Neural progenitor cell (in vitro differentiated cells): ENCODE measurements around the gene LRWD1. TPM values are rescaled to one million over a fixed set of nuclear protein-coding genes. Genes with fewer than 3 reads are reported as not detected.
A peak's percentile ranks its signal among the peaks of the same experiment; 100 is the strongest.
"Not testable (repeated sequence)": the region's sequence is repeated elsewhere in the genome, so short reads cannot be mapped to it uniquely, and the experiment has no call there.

Experiments
- DNase-seq: peaks from one replicate; pipeline ENCODE4 v3.0.0-alpha.2; 2016; ENCODE audit warnings: low spot score
- H2AFZ ChIP-seq: fragments of 200-600 bp; sonication (generic); replicated peaks from 2 replicates; pipeline ENCODE4 v1.6.1; 2016; ENCODE audit warnings: antibody characterized with exemption
- H3F3A ChIP-seq: fragments of 200-600 bp; sonication (generic); 2 replicates; pipeline ENCODE4 v1.6.1; 2016; ENCODE audit warnings: antibody characterized with exemption, low read depth
- H3K27ac ChIP-seq: fragments of 200-600 bp; sonication (generic); 2 replicates; pipeline ENCODE4 v1.5.1; 2016; ENCODE audit warnings: mild to moderate bottlenecking
- H3K27me3 ChIP-seq: fragments of 200-600 bp; sonication (generic); 2 replicates; pipeline ENCODE4 v1.6.1; 2016; ENCODE audit warnings: mild to moderate bottlenecking, moderate library complexity
- H3K36me3 ChIP-seq: fragments of 200-600 bp; sonication (generic); 2 replicates; pipeline ENCODE4 v1.5.1; 2016
- H3K4me1 ChIP-seq: fragments of 200-600 bp; sonication (generic); 2 replicates; pipeline ENCODE4 v1.6.1; 2016; ENCODE audit warnings: mixed run types
- H3K4me2 ChIP-seq: fragments of 200-600 bp; sonication (generic); 2 replicates; pipeline ENCODE4 v1.6.1; 2016
- H3K4me3 ChIP-seq: fragments of 200-600 bp; sonication (generic); 2 replicates; pipeline ENCODE4 v1.5.1; 2016
- H3K79me2 ChIP-seq: fragments of 200-600 bp; sonication (generic); 2 replicates; pipeline ENCODE4 v1.6.1; 2016; ENCODE audit warnings: low read depth
- H3K9ac ChIP-seq: fragments of 200-600 bp; sonication (generic); 2 replicates; pipeline ENCODE4 v1.6.1; 2016
- H3K9me3 ChIP-seq: fragments of 200-600 bp; sonication (generic); 2 replicates; pipeline ENCODE4 v1.5.1; 2016; ENCODE audit warnings: low read depth
- H4K20me1 ChIP-seq: fragments of 200-600 bp; sonication (generic); 2 replicates; pipeline ENCODE4 v1.6.1; 2016; ENCODE audit warnings: low read depth
- H3K27ac Mint-ChIP-seq: 3 replicates; pipeline ENCODE4 v1.8.0; 2021; ENCODE audit warnings: mixed read lengths
- H3K27me3 Mint-ChIP-seq: 2 replicates; pipeline ENCODE4 v1.8.0; 2022; ENCODE audit warnings: low read depth, mild to moderate bottlenecking, inconsistent platforms, moderate library complexity, mixed read lengths; ENCODE audit not compliant: insufficient read depth
- H3K36me3 Mint-ChIP-seq: 3 replicates; pipeline ENCODE4 v1.8.0; 2021; ENCODE audit warnings: mixed read lengths
- H3K4me1 Mint-ChIP-seq: 3 replicates; pipeline ENCODE4 v1.8.0; 2021; ENCODE audit warnings: mixed read lengths
- H3K4me3 Mint-ChIP-seq: 3 replicates; pipeline ENCODE4 v1.8.0; 2021; ENCODE audit warnings: mild to moderate bottlenecking, moderate library complexity, mixed read lengths
- H3K9me3 Mint-ChIP-seq: 3 replicates; pipeline ENCODE4 v1.8.0; 2020; ENCODE audit warnings: mixed read lengths
- microRNA-seq: library from miRNA; unstranded; fragments of <30 nt; microRNA quantifications from one replicate; pipeline ENCODE4, GENCODE V29; 2016
- total RNA-seq: library from RNA; depleted of rRNA; stranded (reverse); fragments of >200 nt; gene quantifications from 2 replicates; pipeline ENCODE4 v1.2.3, GENCODE V29; 2015; ENCODE audit warnings: low replicate concordance

LRWD1 gene
- total RNA-seq, 1 donor from 2014 or later, result 16.9 TPM

GRCh38 chr7:102517550-102518147 lies 52.9 kb downstream of the LRWD1 start, which contains the start of gene RASA4B:
TSS of gene RASA4B (minus strand) at chr7:102517777. CDS start at chr7:102517710, 67 bp downstream.
- not testable (repeated sequence) for H3K27me3 ChIP-seq, H3K27ac Mint-ChIP-seq, H3K27ac ChIP-seq, H2AFZ ChIP-seq, H3K4me3 ChIP-seq, H3K27me3 Mint-ChIP-seq, H3K79me2 ChIP-seq, H3K4me1 Mint-ChIP-seq, H3K4me2 ChIP-seq, H3F3A ChIP-seq, H3K4me1 ChIP-seq, H3K36me3 Mint-ChIP-seq, H3K36me3 ChIP-seq, H4K20me1 ChIP-seq, H3K9me3 Mint-ChIP-seq, H3K9me3 ChIP-seq, H3K9ac ChIP-seq
- peak within 1 kb of the TSS; percentile 78 for H3K4me3 Mint-ChIP-seq
- peak; percentile 36 for DNase-seq

- H2AFZ ChIP-seq, H3K4me2 ChIP-seq, H3K9me3 ChIP-seq, H3K9ac ChIP-seq, H3K9me3 Mint-ChIP-seq, H3K27ac ChIP-seq, H3K36me3 ChIP-seq, H4K20me1 ChIP-seq, H3K27ac Mint-ChIP-seq, H3K4me3 ChIP-seq, H3F3A ChIP-seq, H3K4me1 Mint-ChIP-seq, H3K4me1 ChIP-seq, H3K27me3 Mint-ChIP-seq, H3K79me2 ChIP-seq, H3K4me3 Mint-ChIP-seq, H3K36me3 Mint-ChIP-seq, DNase-seq, H3K27me3 ChIP-seq: not testable (repeated sequence)
These were observed 56.0 kb downstream of the LRWD1 start for GRCh38 chr7:102520797-102521196.

Small RNAs within 50 kb of the gene (microRNA-seq; reads per million reads assigned to microRNA genes)
- gene MIR4467 (not detected), gene MIR5090 (1.1 reads per million)

Other genes starting within 250 kb of the LRWD1 start
- 2.0 and 15.1 TPM in 2 replicates for gene SH2B2, start 178.1 kb upstream of the LRWD1 start, total RNA-seq
- gene SPDYE6, start 108.5 kb upstream of the LRWD1 start, total RNA-seq, result not detected in 2 replicates
- gene PRKRIP1, start 68.6 kb upstream of the LRWD1 start, total RNA-seq, result 29.1 and 44.5 TPM in 2 replicates
- gene ORAI2, start 31.4 kb upstream of the LRWD1 start, total RNA-seq, result 15.7 and 21.9 TPM in 2 replicates
- gene ALKBH4, start 121 bp upstream of the LRWD1 start, total RNA-seq, result 6.5 and 50.7 TPM in 2 replicates
- gene POLR2J, start 13.9 kb downstream of the LRWD1 start, total RNA-seq, result 11.4 and 26.2 TPM in 2 replicates
- 0.99 and 3.9 TPM in 2 replicates for gene RASA4B, start 52.8 kb downstream of the LRWD1 start, total RNA-seq
- 0.21 and 0.77 TPM in 2 replicates for gene UPK3BL2, start 78.7 kb downstream of the LRWD1 start, total RNA-seq
- gene SPDYE2, start 86.2 kb downstream of the LRWD1 start, total RNA-seq, result not detected in 2 replicates
- gene POLR2J3, start 107.6 kb downstream of the LRWD1 start, total RNA-seq, result 14.1 and 21.2 TPM in 2 replicates
- 6.1 and 22.8 TPM in 2 replicates for gene RASA4, start 151.8 kb downstream of the LRWD1 start, total RNA-seq
- gene UPK3BL1, start 177.8 kb downstream of the LRWD1 start, total RNA-seq, result 12.7 and 18.8 TPM in 2 replicates
- gene SPDYE2B, start 185.3 kb downstream of the LRWD1 start, total RNA-seq, result not detected in 2 replicates
- gene POLR2J2, start 206.7 kb downstream of the LRWD1 start, total RNA-seq, result 1.7 and 2.6 TPM in 2 replicates